Neuronal stem cell (in vitro differentiated cells): ENCODE measurements around the gene AFAP1L2.

Source experiments
- DNase-seq: peaks from one replicate; pipeline ENCODE4 v3.0.0-alpha.2; 2013; ENCODE audit warnings: low spot score
- H2AFZ ChIP-seq: one replicate; pipeline ENCODE4 v1.6.1; 2013; ENCODE audit warnings: mild to moderate bottlenecking, low read length, inconsistent platforms
- H2AK5ac ChIP-seq: 2 replicates; pipeline ENCODE4 v1.6.1; 2013; ENCODE audit warnings: low read depth, mild to moderate bottlenecking, inconsistent platforms, low read length, moderate library complexity, mixed read lengths
- H2BK120ac ChIP-seq: 2 replicates; pipeline ENCODE4 v1.6.1; 2013; ENCODE audit warnings: low read depth, mild to moderate bottlenecking, inconsistent platforms, low read length, moderate library complexity, mixed read lengths
- H2BK12ac ChIP-seq: one replicate; pipeline ENCODE4 v1.6.1; 2013; ENCODE audit warnings: low read length, inconsistent platforms
- H2BK15ac ChIP-seq: 2 replicates; pipeline ENCODE4 v1.6.1; 2013; ENCODE audit warnings: mild to moderate bottlenecking, low read length, inconsistent platforms, mixed read lengths
- H2BK5ac ChIP-seq: one replicate; pipeline ENCODE4 v1.6.1; 2013; ENCODE audit warnings: inconsistent platforms, mild to moderate bottlenecking, low read length, moderate library complexity
- H3K14ac ChIP-seq: one replicate; pipeline ENCODE4 v1.6.1; 2013; ENCODE audit warnings: low read length, inconsistent platforms
- H3K18ac ChIP-seq: 2 replicates; pipeline ENCODE4 v1.6.1; 2013; ENCODE audit warnings: low read length, inconsistent platforms
- H3K23ac ChIP-seq: 2 replicates; pipeline ENCODE4 v1.6.1; 2013; ENCODE audit warnings: low read depth, mild to moderate bottlenecking, mixed read lengths, low read length, inconsistent platforms; ENCODE audit not compliant: poor library complexity
- H3K27ac ChIP-seq: replicated peaks from 3 replicates; pipeline ENCODE4 v1.5.1; 2013; ENCODE audit warnings: low read length, inconsistent platforms
- H3K27me3 ChIP-seq, 3 experiments: 2 replicates each; pipeline ENCODE4 v1.6.1; 2013; ENCODE audit warnings: low read length in 3 of 3, mild to moderate bottlenecking in 2 of 3, inconsistent platforms in 1 of 3, low read depth in 1 of 3, mixed read lengths in 1 of 3, moderate library complexity in 1 of 3; ENCODE audit not compliant: control insufficient read depth in 3 of 3, insufficient read depth in 3 of 3
- H3K36me3 ChIP-seq, 2 donors: replicated peaks in 1 of 2; 2 replicates each; pipeline ENCODE4 v1.6.1; 2013; ENCODE audit warnings: low read length in 2 of 2; ENCODE audit not compliant: control insufficient read depth in 2 of 2, insufficient read depth in 2 of 2
- H3K4ac ChIP-seq: 2 replicates; pipeline ENCODE4 v1.6.1; 2013; ENCODE audit warnings: inconsistent platforms, mild to moderate bottlenecking, low read length, moderate library complexity
- H3K4me1 ChIP-seq, 2 donors: 1 replicate in 1 of 2; 2 replicates in 1 of 2; pipeline ENCODE4 v1.6.1; 2013; ENCODE audit warnings: low read length in 2 of 2, low read depth in 1 of 2; ENCODE audit not compliant: control insufficient read depth in 2 of 2, insufficient read depth in 1 of 2
- H3K4me2 ChIP-seq: one replicate; pipeline ENCODE4 v1.6.1; 2013; ENCODE audit warnings: mild to moderate bottlenecking, low read length, inconsistent platforms; ENCODE audit not compliant: insufficient read depth, poor library complexity, severe bottlenecking
- H3K4me3 ChIP-seq, 2 donors: 2 replicates each; pipeline ENCODE4 v1.5.1; 2013; ENCODE audit warnings: low read length in 2 of 2, mild to moderate bottlenecking in 2 of 2, inconsistent platforms in 1 of 2, moderate library complexity in 1 of 2
- H3K79me1 ChIP-seq: one replicate; pipeline ENCODE4 v1.6.1; 2013; ENCODE audit warnings: low read depth, mild to moderate bottlenecking, inconsistent platforms, low read length, moderate library complexity
- H3K9ac ChIP-seq: one replicate; pipeline ENCODE4 v1.6.1; 2013; ENCODE audit warnings: mild to moderate bottlenecking, low read depth, low read length, inconsistent platforms; ENCODE audit not compliant: poor library complexity
- H3K9me3 ChIP-seq, 2 donors: replicated peaks in 1 of 2; 2 replicates each; pipeline versions ENCODE3 to v1.6.1; 2013; ENCODE audit warnings: low read length in 2 of 2, mild to moderate bottlenecking in 2 of 2, inconsistent platforms in 1 of 2, low read depth in 1 of 2, mixed read lengths in 1 of 2, moderate library complexity in 1 of 2; ENCODE audit not compliant: control insufficient read depth in 2 of 2, insufficient read depth in 1 of 2
- H4K8ac ChIP-seq: one replicate; pipeline ENCODE4 v1.6.1; 2013; ENCODE audit warnings: low read depth, mild to moderate bottlenecking, inconsistent platforms, low read length, moderate library complexity
- H4K91ac ChIP-seq: one replicate; pipeline ENCODE4 v1.6.1; 2013; ENCODE audit warnings: low read length, low read depth, mild to moderate bottlenecking, inconsistent platforms; ENCODE audit not compliant: poor library complexity
- WGBS, 2 donors: extraction: QIAGEN DNeasy Blood & Tissue Kit; methylation state at CpG; one replicate each; pipeline ENCODE4 v1.1.7; 2013; ENCODE audit warnings: missing lambda C conversion rate in 2 of 2, mixed read lengths in 1 of 2; ENCODE audit not compliant: insufficient read length in 2 of 2, insufficient replicate concordance in 1 of 2; ENCODE audit errors: extremely low coverage in 2 of 2; 5-methylcytosine and 5-hydroxymethylcytosine counted together

The AFAP1L2 gene

DNA sequence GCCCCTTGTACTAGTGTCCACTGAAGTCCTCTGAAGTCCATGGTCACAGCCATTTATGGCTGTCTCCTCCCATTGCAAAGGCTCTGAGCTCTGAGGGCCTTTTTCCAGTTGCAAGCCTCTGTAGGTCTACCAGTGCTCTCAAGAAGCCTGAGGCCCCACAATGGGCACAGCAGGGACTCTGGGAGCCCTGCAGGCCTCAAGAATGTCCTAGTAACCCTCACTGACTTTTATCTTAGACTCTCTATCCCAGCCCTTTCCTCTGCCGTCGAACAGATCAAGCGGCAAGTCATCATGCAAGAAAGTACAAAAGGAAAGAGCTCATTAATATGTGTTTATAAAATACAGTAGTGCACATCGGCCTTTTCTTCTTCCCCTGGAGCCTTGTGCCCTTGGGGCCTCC, 141.8 kb downstream of the AFAP1L2 start:
- Histone ChIP-seq H4K8ac (no peak overlapping the region), H2BK120ac (no peak overlapping the region), H3K79me1 (no peaks in the 10 kb centered on the region), H3K18ac (no peak overlapping the region), H3K36me3 (no peaks in the 10 kb centered on the region), H2AK5ac (no peak overlapping the region), H3K14ac (no peak overlapping the region), H3K23ac (no peak overlapping the region), H3K4me3 (no peak overlapping the region), H3K9me3 (no peaks in the 10 kb centered on the region), H2BK15ac (no peak overlapping the region), H3K4me2 (no peak overlapping the region), H3K4ac (no peak overlapping the region), H3K9ac (no peak overlapping the region), H3K27me3 (no peaks in the 10 kb centered on the region), H2BK12ac (no peak overlapping the region), H3K4me1 (peaks cover 0 to 2% of the 10 kb centered on the region in 2 donors), H2AFZ (no peak overlapping the region), H2BK5ac (no peak overlapping the region), H4K91ac (no peak overlapping the region), H3K27ac (no peak overlapping the region)
- no peak for DNase-seq
- no CpG with 5 or more reads among the region's 4 CpGs for WGBS, 2 donors

DNA sequence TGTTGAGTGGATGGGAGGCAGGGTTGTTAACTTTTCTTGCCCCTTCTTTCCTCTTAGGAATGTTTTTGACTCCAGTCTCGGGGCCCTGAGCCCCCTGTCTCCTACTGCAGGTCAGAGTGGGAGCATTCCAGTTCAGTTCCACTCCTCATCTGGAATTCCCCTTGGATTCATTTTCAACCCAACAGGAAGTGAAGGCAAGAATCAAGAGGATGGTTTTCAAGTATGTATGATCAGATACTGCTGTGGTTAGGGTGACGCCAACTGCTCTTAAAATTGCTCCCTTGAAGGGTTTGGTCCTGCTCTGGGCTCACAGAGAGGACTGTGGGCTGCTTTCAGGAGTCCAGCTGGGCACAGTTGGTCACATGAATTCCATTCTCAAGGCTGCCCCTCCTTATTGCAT, 143.2 kb downstream of the AFAP1L2 start:
- H4K8ac ChIP-seq, result no peak overlapping the region
- H3K4me3 ChIP-seq, result no peak overlapping the region
- H3K4me1 ChIP-seq, result peaks cover 0 to 2% of the 10 kb centered on the region in 2 donors
- no peaks in the 10 kb centered on the region for H3K9me3 ChIP-seq
- H3K18ac ChIP-seq, result no peak overlapping the region
- no CpG with 5 or more reads among the region's 2 CpGs for WGBS, 2 donors
- H3K23ac ChIP-seq, result no peak overlapping the region
- no peak overlapping the region for H2BK5ac ChIP-seq
- H2BK12ac ChIP-seq, result no peak overlapping the region
- no peak overlapping the region for H3K14ac ChIP-seq
- H4K91ac ChIP-seq, result no peak overlapping the region
- no peak for DNase-seq
- H3K79me1 ChIP-seq, result no peaks in the 10 kb centered on the region
- no peak overlapping the region for H2BK15ac ChIP-seq
- no peak overlapping the region for H3K9ac ChIP-seq
- H3K27me3 ChIP-seq, result peaks cover 0 to under 1% (median 0%) of the 10 kb centered on the region in 3 experiments
- no peak overlapping the region for H3K4me2 ChIP-seq
- H3K4ac ChIP-seq, result no peak overlapping the region
- no peak overlapping the region for H2AFZ ChIP-seq
- no peak overlapping the region for H2AK5ac ChIP-seq
- H3K27ac ChIP-seq, result no peak overlapping the region
- H2BK120ac ChIP-seq, result no peak overlapping the region
- H3K36me3 ChIP-seq, result no peaks in the 10 kb centered on the region

DNA sequence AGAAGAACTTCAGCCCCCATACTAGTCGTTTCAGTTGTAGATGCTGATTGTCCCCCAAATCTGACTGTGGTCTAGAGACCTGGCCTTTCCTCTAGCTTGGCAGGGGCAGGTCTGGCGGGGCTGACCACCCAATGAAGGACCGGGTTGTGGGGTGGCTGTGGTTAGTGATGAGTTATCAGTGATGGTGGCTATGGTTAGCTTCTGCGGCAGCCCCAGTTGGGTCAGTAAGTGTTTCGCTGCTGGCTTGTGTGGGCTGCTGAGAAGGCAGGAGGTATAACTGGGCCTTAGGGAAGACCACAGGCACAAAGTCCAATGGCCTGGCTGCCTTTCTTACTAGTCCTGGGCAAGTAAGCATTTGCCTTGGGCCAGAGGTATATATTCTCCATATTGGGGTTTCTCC, 143.9 kb downstream of the AFAP1L2 start:
- Histone ChIP-seq H3K27me3 (peaks cover 0 to 5% (median 0%) of the 10 kb centered on the region in 3 experiments), H2BK15ac (no peak overlapping the region), H4K8ac (no peak overlapping the region), H2BK12ac (no peak overlapping the region), H3K9me3 (no peaks in the 10 kb centered on the region), H2BK120ac (no peak overlapping the region), H4K91ac (no peak overlapping the region), H3K36me3 (no peaks in the 10 kb centered on the region), H3K4ac (no peak overlapping the region), H3K27ac (no peak overlapping the region), H3K79me1 (no peaks in the 10 kb centered on the region), H3K9ac (no peak overlapping the region), H3K4me2 (no peak overlapping the region), H3K18ac (no peak overlapping the region), H3K23ac (no peak overlapping the region), H2BK5ac (no peak overlapping the region), H2AFZ (no peak overlapping the region), H2AK5ac (no peak overlapping the region), H3K4me1 (peaks cover 0 to 2% of the 10 kb centered on the region in 2 donors), H3K4me3 (no peak overlapping the region), H3K14ac (no peak overlapping the region)
- no peak for DNase-seq
- no CpG with 5 or more reads among the region's 5 CpGs for WGBS, 2 donors

DNA sequence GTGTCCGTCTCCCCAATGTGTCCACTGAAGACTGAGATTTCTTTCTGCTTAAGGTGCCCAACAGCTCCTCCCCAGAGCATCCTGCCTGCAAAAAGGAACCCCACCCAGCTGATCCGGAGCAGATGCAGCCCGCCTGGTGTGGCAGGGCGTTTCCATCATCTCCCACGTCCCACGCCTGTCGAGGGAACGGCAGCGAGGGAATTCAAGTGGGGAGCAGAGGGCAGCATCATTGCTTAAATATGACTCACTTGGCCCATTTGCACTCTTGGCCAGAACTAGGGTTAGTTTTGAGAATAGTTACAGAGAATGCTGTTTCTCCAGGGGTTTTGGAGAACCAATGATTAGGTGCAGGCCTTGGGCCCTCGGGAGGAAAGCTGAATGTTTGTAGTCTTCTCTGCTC, 144.5 kb downstream of the AFAP1L2 start:
- no peak overlapping the region for H2BK5ac ChIP-seq
- no peaks in the 10 kb centered on the region for H3K36me3 ChIP-seq
- no peak overlapping the region for H3K4me3 ChIP-seq
- H3K14ac ChIP-seq, result no peak overlapping the region
- H2BK15ac ChIP-seq, result no peak overlapping the region
- no peak overlapping the region for H2AK5ac ChIP-seq
- no peak overlapping the region for H2BK12ac ChIP-seq
- peaks cover 0 to 2% of the 10 kb centered on the region in 2 donors for H3K4me1 ChIP-seq
- no peak overlapping the region for H2BK120ac ChIP-seq
- no peaks in the 10 kb centered on the region for H3K79me1 ChIP-seq
- no peaks in the 10 kb centered on the region for H3K9me3 ChIP-seq
- no peak overlapping the region for H3K4ac ChIP-seq
- peaks cover 0 to 5% (median 0%) of the 10 kb centered on the region in 3 experiments for H3K27me3 ChIP-seq
- H4K91ac ChIP-seq, result no peak overlapping the region
- H3K18ac ChIP-seq, result peak overlapping the region; percentile 44
- no peak overlapping the region for H2AFZ ChIP-seq
- H3K4me2 ChIP-seq, result no peak overlapping the region
- H3K27ac ChIP-seq, result no peak overlapping the region
- H3K23ac ChIP-seq, result peak overlapping the region; percentile 75
- no peak overlapping the region for H3K9ac ChIP-seq
- H4K8ac ChIP-seq, result no peak overlapping the region
- no peak for DNase-seq
- WGBS, 2 donors, result no CpG with 5 or more reads among the region's 10 CpGs
